ENCODE measurements around the gene ZMIZ1.

ZMIZ1 gene

GRCh38 chr10:79052291-79053080 is 16.3 kb upstream of the ZMIZ1 start:
- DNase-seq: no peak

- DNase-seq: no peak
Observed at GRCh38 chr10:79053081-79053434, 15.7 kb upstream of the ZMIZ1 start.

GRCh38 chr10:79053481-79054202 is 15.1 kb upstream of the ZMIZ1 start:
- no peak for DNase-seq

- DNase-seq: no peak
Observed at GRCh38 chr10:79054203-79055099, 14.3 kb upstream of the ZMIZ1 start.

- DNase-seq: no peak
Observed at GRCh38 chr10:79055100-79055782, 13.5 kb upstream of the ZMIZ1 start.

GRCh38 chr10:79055892-79056291 is 12.9 kb upstream of the ZMIZ1 start:
- no peak for DNase-seq

GRCh38 chr10:79056361-79056735 is 12.4 kb upstream of the ZMIZ1 start:
- DNase-seq: no peak

- no peak for DNase-seq
Observed at GRCh38 chr10:79056736-79057391, 11.9 kb upstream of the ZMIZ1 start.

GRCh38 chr10:79057481-79058275 is 11.1 kb upstream of the ZMIZ1 start:
- no peak for DNase-seq

- no peak for DNase-seq
Observed at GRCh38 chr10:79058899-79059841, 9.6 kb upstream of the ZMIZ1 start.

- no peak for DNase-seq
Observed at GRCh38 chr10:79059859-79060379, 8.8 kb upstream of the ZMIZ1 start.

GRCh38 chr10:79060641-79061255 is 8.0 kb upstream of the ZMIZ1 start:
- DNase-seq: no peak

GRCh38 chr10:79061441-79062315 is 7.1 kb upstream of the ZMIZ1 start:
- DNase-seq: no peak

- DNase-seq: no peak
Observed at GRCh38 chr10:79063071-79063491, 5.7 kb upstream of the ZMIZ1 start.

- DNase-seq: no peak
Observed at GRCh38 chr10:79063661-79064492, 4.9 kb upstream of the ZMIZ1 start.

GRCh38 chr10:79065091-79065551 is 3.6 kb upstream of the ZMIZ1 start:
- DNase-seq: no peak

- DNase-seq: no peak
Observed at GRCh38 chr10:79065853-79066252, 2.9 kb upstream of the ZMIZ1 start.
